ENCODE data around the gene PPP2R3A.
A peak's percentile ranks its signal among the peaks of the same experiment; 100 is the strongest.

The PPP2R3A gene

DNA sequence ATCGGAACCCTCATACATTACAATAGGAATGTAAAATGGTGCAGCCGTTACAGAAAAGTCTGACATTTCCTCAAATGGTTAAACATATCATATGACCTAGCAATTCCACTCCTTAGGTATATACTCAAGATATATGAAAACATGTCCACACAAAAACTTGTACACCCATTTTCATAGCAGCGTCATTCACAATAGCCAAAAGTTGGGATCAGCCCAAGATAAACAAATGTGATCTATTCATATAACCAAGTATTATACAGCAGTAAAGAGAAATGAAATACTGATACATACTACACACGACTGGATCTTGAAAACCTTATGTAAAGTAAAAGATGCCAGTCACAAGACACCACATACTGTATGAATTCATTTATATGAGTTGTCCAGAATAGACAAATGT, 128.2 kb downstream of the PPP2R3A start:
- no peaks in the 10 kb centered on the region for H3K9me3 ChIP-seq (ENCODE audit: insufficient read depth, low read length, severe bottlenecking)
- no peak for TF ChIP-seq EZH2 (IDR thresholded peaks at IDR 0.05; ENCODE audit: borderline replicate concordance, low read depth, low read length, severe bottlenecking)
- TF ChIP-seq, protein P1, sequence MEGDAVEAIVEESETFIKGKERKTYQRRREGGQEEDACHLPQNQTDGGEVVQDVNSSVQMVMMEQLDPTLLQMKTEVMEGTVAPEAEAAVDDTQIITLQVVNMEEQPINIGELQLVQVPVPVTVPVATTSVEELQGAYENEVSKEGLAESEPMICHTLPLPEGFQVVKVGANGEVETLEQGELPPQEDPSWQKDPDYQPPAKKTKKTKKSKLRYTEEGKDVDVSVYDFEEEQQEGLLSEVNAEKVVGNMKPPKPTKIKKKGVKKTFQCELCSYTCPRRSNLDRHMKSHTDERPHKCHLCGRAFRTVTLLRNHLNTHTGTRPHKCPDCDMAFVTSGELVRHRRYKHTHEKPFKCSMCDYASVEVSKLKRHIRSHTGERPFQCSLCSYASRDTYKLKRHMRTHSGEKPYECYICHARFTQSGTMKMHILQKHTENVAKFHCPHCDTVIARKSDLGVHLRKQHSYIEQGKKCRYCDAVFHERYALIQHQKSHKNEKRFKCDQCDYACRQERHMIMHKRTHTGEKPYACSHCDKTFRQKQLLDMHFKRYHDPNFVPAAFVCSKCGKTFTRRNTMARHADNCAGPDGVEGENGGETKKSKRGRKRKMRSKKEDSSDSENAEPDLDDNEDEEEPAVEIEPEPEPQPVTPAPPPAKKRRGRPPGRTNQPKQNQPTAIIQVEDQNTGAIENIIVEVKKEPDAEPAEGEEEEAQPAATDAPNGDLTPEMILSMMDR (IDR thresholded peaks at IDR 0.05; ENCODE audit: borderline replicate concordance, extremely low read depth, low read length, poor library complexity, severe bottlenecking), result no peak
- no peak overlapping the region for H3K9ac ChIP-seq (ENCODE audit: low read depth, low read length)
- peaks cover 1% of the 10 kb centered on the region; the same call in 1 of the 2 replicates for H3K4me1 ChIP-seq (ENCODE audit: insufficient read depth, low read length)
- DNase-seq (no peak), ATAC-seq (ENCODE audit: insufficient read depth, low read depth) (no peak)
- H3K4me2 ChIP-seq (ENCODE audit: insufficient read depth, low read length), result no peak overlapping the region
- no peak overlapping the region for H3K27ac ChIP-seq (ENCODE audit: low read length)
- no peak overlapping the region for H3K4me3 ChIP-seq (ENCODE audit: low read depth in 1 of 2, low read length in 2 of 2)
- H3K79me2 ChIP-seq (ENCODE audit: insufficient read depth, low read length), result no peaks in the 10 kb centered on the region
- H3K27me3 ChIP-seq (ENCODE audit: insufficient read depth, low read length, poor library complexity), result no peaks in the 10 kb centered on the region
- H3K36me3 ChIP-seq (ENCODE audit: insufficient read depth, low read length), result no peaks in the 10 kb centered on the region
- no peak overlapping the region for H2AFZ ChIP-seq (ENCODE audit: low read depth, low read length)
- H4K20me1 ChIP-seq (ENCODE audit: insufficient read depth, low read length), result no peaks in the 10 kb centered on the region

DNA sequence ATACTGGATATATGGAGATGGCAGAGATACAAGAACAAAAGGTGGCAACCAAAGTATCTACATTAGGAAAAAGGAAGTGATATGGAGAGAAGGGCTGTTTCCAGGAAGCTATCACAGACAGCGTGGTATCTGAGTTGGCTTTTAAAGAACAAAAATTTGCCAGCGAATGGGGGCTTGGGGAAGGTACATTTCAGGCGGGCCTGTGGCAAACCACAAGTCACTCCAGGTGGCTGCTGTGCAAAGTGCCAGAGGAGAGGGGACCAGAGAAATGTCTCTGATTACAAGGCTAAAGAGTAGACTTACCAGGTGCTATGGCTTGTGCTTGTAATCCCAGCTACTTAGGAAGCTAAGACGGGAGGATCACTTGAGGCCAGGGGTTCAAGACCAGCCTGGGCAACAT, 139.5 kb downstream of the PPP2R3A start:
- H4K20me1 ChIP-seq (ENCODE audit: insufficient read depth, low read length), result no peaks in the 10 kb centered on the region
- TF ChIP-seq, protein P1 (IDR thresholded peaks at IDR 0.05; ENCODE audit: borderline replicate concordance, extremely low read depth, low read length, poor library complexity, severe bottlenecking), result no peak
- no peak for TF ChIP-seq EZH2 (IDR thresholded peaks at IDR 0.05; ENCODE audit: borderline replicate concordance, low read depth, low read length, severe bottlenecking)
- no peak overlapping the region for H3K4me2 ChIP-seq (ENCODE audit: insufficient read depth, low read length)
- no peaks in the 10 kb centered on the region for H3K79me2 ChIP-seq (ENCODE audit: insufficient read depth, low read length)
- H3K9me3 ChIP-seq (ENCODE audit: insufficient read depth, low read length, severe bottlenecking), result no peaks in the 10 kb centered on the region
- ATAC-seq (ENCODE audit: insufficient read depth, low read depth) (peak; percentile 98), DNase-seq (peak; percentile 91)
- H3K27ac ChIP-seq (ENCODE audit: low read length), result peak overlapping the region; percentile 61
- H2AFZ ChIP-seq (ENCODE audit: low read depth, low read length), result no peak overlapping the region
- no peak overlapping the region for H3K9ac ChIP-seq (ENCODE audit: low read depth, low read length)
- H3K4me1 ChIP-seq (ENCODE audit: insufficient read depth, low read length), result peaks cover 33% of the 10 kb centered on the region
- H3K36me3 ChIP-seq (ENCODE audit: insufficient read depth, low read length), result no peaks in the 10 kb centered on the region
- H3K27me3 ChIP-seq (ENCODE audit: insufficient read depth, low read length, poor library complexity), result no peaks in the 10 kb centered on the region
- no peak overlapping the region for H3K4me3 ChIP-seq (ENCODE audit: low read depth in 1 of 2, low read length in 2 of 2)

DNA sequence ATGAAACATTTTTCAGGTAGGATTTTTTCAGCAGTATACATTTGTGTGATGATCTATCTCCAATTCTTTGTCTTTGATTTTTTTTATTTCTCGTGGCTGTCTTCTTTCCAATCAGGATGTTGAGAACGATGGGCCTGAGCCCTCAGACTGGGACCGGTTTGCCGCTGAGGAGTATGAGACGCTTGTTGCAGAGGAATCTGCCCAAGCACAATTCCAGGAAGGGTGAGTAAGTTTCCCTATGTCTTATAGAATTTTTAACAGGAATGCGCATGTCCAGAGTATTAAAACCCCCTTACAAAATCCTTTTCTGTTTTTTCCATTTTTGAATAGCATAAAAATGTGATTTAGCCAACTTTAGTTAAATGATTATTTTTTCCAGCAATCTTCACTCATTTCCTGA, 140.6 kb downstream of the PPP2R3A start:
- Histone ChIP-seq H2AFZ (ENCODE audit: low read depth, low read length) (no peak overlapping the region), H4K20me1 (ENCODE audit: insufficient read depth, low read length) (no peaks in the 10 kb centered on the region), H3K4me2 (ENCODE audit: insufficient read depth, low read length) (no peak overlapping the region), H3K4me1 (ENCODE audit: insufficient read depth, low read length) (peaks cover 44% of the 10 kb centered on the region), H3K9ac (ENCODE audit: low read depth, low read length) (no peak overlapping the region), H3K79me2 (ENCODE audit: insufficient read depth, low read length) (no peaks in the 10 kb centered on the region), H3K27ac (ENCODE audit: low read length) (no peak overlapping the region), H3K27me3 (ENCODE audit: insufficient read depth, low read length, poor library complexity) (no peaks in the 10 kb centered on the region), H3K4me3 (ENCODE audit: low read depth in 1 of 2, low read length in 2 of 2) (no peak overlapping the region), H3K36me3 (ENCODE audit: insufficient read depth, low read length) (no peaks in the 10 kb centered on the region), H3K9me3 (ENCODE audit: insufficient read depth, low read length, severe bottlenecking) (no peaks in the 10 kb centered on the region)
- DNase-seq, result no peak
- no peak for ATAC-seq (ENCODE audit: insufficient read depth, low read depth)
- TF ChIP-seq, protein P1 (IDR thresholded peaks at IDR 0.05; ENCODE audit: borderline replicate concordance, extremely low read depth, low read length, poor library complexity, severe bottlenecking), result no peak
- TF ChIP-seq EZH2 (IDR thresholded peaks at IDR 0.05; ENCODE audit: borderline replicate concordance, low read depth, low read length, severe bottlenecking), result no peak

DNA sequence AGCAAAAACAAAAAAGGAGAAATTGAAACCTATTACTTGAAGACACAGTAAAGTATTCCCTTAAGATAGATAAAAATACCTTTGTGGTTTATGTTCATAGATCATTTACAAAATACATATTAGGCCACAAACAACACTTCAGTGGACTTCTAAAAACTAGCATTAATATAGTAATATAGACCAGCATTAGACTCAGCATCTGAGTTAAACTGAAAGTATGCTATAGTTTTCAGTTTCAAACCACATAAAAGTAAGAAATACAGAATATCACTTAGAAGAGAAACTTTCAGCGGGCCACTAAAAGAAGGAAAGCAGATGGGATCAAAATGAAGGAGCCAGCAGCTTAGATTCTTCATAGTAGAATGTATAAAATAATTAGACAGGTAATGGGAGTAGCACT, 144.0 kb downstream of the PPP2R3A start:
- H3K4me1 ChIP-seq (ENCODE audit: insufficient read depth, low read length), result peaks cover 45% of the 10 kb centered on the region
- H3K27me3 ChIP-seq (ENCODE audit: insufficient read depth, low read length, poor library complexity), result no peaks in the 10 kb centered on the region
- ATAC-seq (ENCODE audit: insufficient read depth, low read depth) (peak; percentile 23; the same call in 2 of the 3 replicates), DNase-seq (no peak)
- peak overlapping the region; percentile 52 for H3K27ac ChIP-seq (ENCODE audit: low read length)
- no peaks in the 10 kb centered on the region for H3K9me3 ChIP-seq (ENCODE audit: insufficient read depth, low read length, severe bottlenecking)
- H3K4me2 ChIP-seq (ENCODE audit: insufficient read depth, low read length), result peak overlapping the region; percentile 47
- no peak overlapping the region for H2AFZ ChIP-seq (ENCODE audit: low read depth, low read length)
- H4K20me1 ChIP-seq (ENCODE audit: insufficient read depth, low read length), result no peaks in the 10 kb centered on the region
- no peaks in the 10 kb centered on the region for H3K36me3 ChIP-seq (ENCODE audit: insufficient read depth, low read length)
- no peak for TF ChIP-seq EZH2 (IDR thresholded peaks at IDR 0.05; ENCODE audit: borderline replicate concordance, low read depth, low read length, severe bottlenecking)
- TF ChIP-seq, protein P1 (IDR thresholded peaks at IDR 0.05; ENCODE audit: borderline replicate concordance, extremely low read depth, low read length, poor library complexity, severe bottlenecking), result no peak
- H3K79me2 ChIP-seq (ENCODE audit: insufficient read depth, low read length), result no peaks in the 10 kb centered on the region
- H3K9ac ChIP-seq (ENCODE audit: low read depth, low read length), result 0 out of 2 replicates have a peak overlapping the region, but pooled peaks have one; percentile 5
- H3K4me3 ChIP-seq (ENCODE audit: low read depth in 1 of 2, low read length in 2 of 2), result peak overlapping the region in 1 of 2 experiments; percentile 14; a peak in 1 of 4 replicates
